ENCODE measurements around the gene GRK4. TPM values are rescaled to one million over a fixed set of nuclear protein-coding genes. Genes with fewer than 3 reads are reported as not detected.
A peak's percentile ranks its signal among the peaks of the same experiment; 100 is the strongest.
"Not testable (repeated sequence)": the region's sequence is repeated elsewhere in the genome, so short reads cannot be mapped to it uniquely, and the experiment has no call there.

GRK4 gene
- 5.9 TPM for total RNA-seq (ENCODE audit: unreplicated experiment)
- long read RNA-seq, partial matches to known transcripts = 0 of 6 reads
- long read RNA-seq, other reads (novel, unspliced or antisense) = 4 of 6 reads

- peaks cover 5% of the 10 kb centered on the region for H3K36me3 Mint-ChIP-seq (ENCODE audit: low read depth, unreplicated experiment)
- TF ChIP-seq CTCF (IDR thresholded peaks at IDR 0.05; ENCODE audit: unreplicated experiment) = no peak
- peaks cover 30% of the 10 kb centered on the region for H3K4me1 Mint-ChIP-seq (ENCODE audit: unreplicated experiment)
- no peaks in the 10 kb centered on the region for H3K9me3 Mint-ChIP-seq (ENCODE audit: unreplicated experiment)
- DNase-seq (ENCODE audit: low spot score) = peak; percentile 97
- peaks cover 8% of the 10 kb centered on the region for H3K27me3 Mint-ChIP-seq (ENCODE audit: unreplicated experiment)
- H3K27ac Mint-ChIP-seq (ENCODE audit: unreplicated experiment) = peak within 1 kb of the TSS; percentile 93
- peak within 1 kb of the TSS; percentile 97 for H3K4me3 Mint-ChIP-seq (ENCODE audit: unreplicated experiment)
These were observed at the start of gene GRK4, which contains the start of gene NOP14 for GRCh38 chr4:2963175-2963965. GRK4 (plus strand) TSS chr4:2963571; CDS start chr4:2964071, 500 bp downstream. NOP14 (minus strand) TSS chr4:2963406; CDS start chr4:2963319, 87 bp downstream.

- TF ChIP-seq CTCF (IDR thresholded peaks at IDR 0.05; ENCODE audit: unreplicated experiment) = no peak
- no peak for DNase-seq (ENCODE audit: low spot score)
- peak overlapping the region; percentile 74 for H3K4me3 Mint-ChIP-seq (ENCODE audit: unreplicated experiment)
- H3K4me1 Mint-ChIP-seq (ENCODE audit: unreplicated experiment) = peaks cover 10% of the 10 kb centered on the region
- no peaks in the 10 kb centered on the region for H3K9me3 Mint-ChIP-seq (ENCODE audit: unreplicated experiment)
- peak overlapping the region; percentile 61 for H3K27ac Mint-ChIP-seq (ENCODE audit: unreplicated experiment)
- H3K36me3 Mint-ChIP-seq (ENCODE audit: low read depth, unreplicated experiment) = peaks cover 65% of the 10 kb centered on the region
- no peaks in the 10 kb centered on the region for H3K27me3 Mint-ChIP-seq (ENCODE audit: unreplicated experiment)
These were observed 48.9 kb upstream of the GRK4 start for GRCh38 chr4:2914256-2915126.

GRCh38 chr4:2915789-2916188, 47.6 kb upstream of the GRK4 start:
- TF ChIP-seq CTCF (IDR thresholded peaks at IDR 0.05; ENCODE audit: unreplicated experiment) = no peak
- no peak for DNase-seq (ENCODE audit: low spot score)
- Mint-ChIP-seq H3K4me3 (ENCODE audit: unreplicated experiment) (no peak overlapping the region), H3K27me3 (ENCODE audit: unreplicated experiment) (no peaks in the 10 kb centered on the region), H3K4me1 (ENCODE audit: unreplicated experiment) (peaks cover 10% of the 10 kb centered on the region), H3K9me3 (ENCODE audit: unreplicated experiment) (no peaks in the 10 kb centered on the region), H3K36me3 (ENCODE audit: low read depth, unreplicated experiment) (peaks cover 73% of the 10 kb centered on the region), H3K27ac (ENCODE audit: unreplicated experiment) (no peak overlapping the region)

GRCh38 chr4:2916696-2917095, 46.7 kb upstream of the GRK4 start:
- H3K27ac Mint-ChIP-seq (ENCODE audit: unreplicated experiment); H3K9me3 Mint-ChIP-seq (ENCODE audit: unreplicated experiment); H3K27me3 Mint-ChIP-seq (ENCODE audit: unreplicated experiment); DNase-seq (ENCODE audit: low spot score): not testable (repeated sequence)
- Mint-ChIP-seq H3K4me1 (ENCODE audit: unreplicated experiment) (peaks cover 14% of the 10 kb centered on the region), H3K36me3 (ENCODE audit: low read depth, unreplicated experiment) (peaks cover 68% of the 10 kb centered on the region), H3K4me3 (ENCODE audit: unreplicated experiment) (peak overlapping the region; percentile 82)

GRCh38 chr4:2918300-2918699, 45.1 kb upstream of the GRK4 start:
- H3K4me1 Mint-ChIP-seq (ENCODE audit: unreplicated experiment) = peaks cover 22% of the 10 kb centered on the region
- peaks cover 71% of the 10 kb centered on the region for H3K36me3 Mint-ChIP-seq (ENCODE audit: low read depth, unreplicated experiment)
- not testable (repeated sequence) for H3K9me3 Mint-ChIP-seq (ENCODE audit: unreplicated experiment); H3K27ac Mint-ChIP-seq (ENCODE audit: unreplicated experiment); DNase-seq (ENCODE audit: low spot score); H3K27me3 Mint-ChIP-seq (ENCODE audit: unreplicated experiment)
- H3K4me3 Mint-ChIP-seq (ENCODE audit: unreplicated experiment) = peak overlapping the region; percentile 62

- H3K27me3 Mint-ChIP-seq (ENCODE audit: unreplicated experiment); H3K4me3 Mint-ChIP-seq (ENCODE audit: unreplicated experiment); DNase-seq (ENCODE audit: low spot score); H3K9me3 Mint-ChIP-seq (ENCODE audit: unreplicated experiment); H3K27ac Mint-ChIP-seq (ENCODE audit: unreplicated experiment): not testable (repeated sequence)
- Mint-ChIP-seq H3K36me3 (ENCODE audit: low read depth, unreplicated experiment) (peaks cover 75% of the 10 kb centered on the region), H3K4me1 (ENCODE audit: unreplicated experiment) (peaks cover 26% of the 10 kb centered on the region)
These were observed 44.7 kb upstream of the GRK4 start for GRCh38 chr4:2918714-2919113.

GRCh38 chr4:2922453-2923101, 40.8 kb upstream of the GRK4 start:
- H3K9me3 Mint-ChIP-seq (ENCODE audit: unreplicated experiment); H3K4me3 Mint-ChIP-seq (ENCODE audit: unreplicated experiment); H3K27me3 Mint-ChIP-seq (ENCODE audit: unreplicated experiment): not testable (repeated sequence)
- DNase-seq (ENCODE audit: low spot score) = peak; percentile 40
- Mint-ChIP-seq H3K27ac (ENCODE audit: unreplicated experiment) (peak overlapping the region; percentile 72), H3K36me3 (ENCODE audit: low read depth, unreplicated experiment) (peaks cover 63% of the 10 kb centered on the region), H3K4me1 (ENCODE audit: unreplicated experiment) (peaks cover 16% of the 10 kb centered on the region)
